ENCODE measurements around the gene PRAMEF18.

- TF ChIP-seq CTCF (conservative IDR thresholded peaks at IDR 0.05 in 1 of 2, IDR thresholded peaks at IDR 0.05 in 1 of 2; ENCODE audit: low read depth in 1 of 2, low read length in 2 of 2) (no peak), EZH2 (IDR thresholded peaks at IDR 0.05; ENCODE audit: low read length, missing control alignments) (no peak)
Measured at GRCh38 chr1:13224480-13225060, 1.4 kb downstream of the PRAMEF18 start.
